Activated naive CD8-positive, alpha-beta T cell treated with anti-CD3 and anti-CD28 coated beads, Interleukin-2, amount 10 ng/mL, durations not matched to agents 7 days and 5 days (primary cell): ENCODE measurements around the gene PPCS. TPM values are rescaled to one million over a fixed set of nuclear protein-coding genes. Genes with fewer than 3 reads are reported as not detected.
A peak's percentile ranks its signal among the peaks of the same experiment; 100 is the strongest.

Source experiments
- ATAC-seq: fragments of 150-1000 bp; cut with Tn5 transposase; one replicate; pipeline ENCODE4 v1.10.0; 2021; ENCODE audit warnings: low read depth, moderate library complexity
- POLR2A ChIA-PET: fragments of 350-600 bp; sonication (Branson Sonifier 250); formaldehyde crosslinking; loops from one replicate; lab custom pipeline; 2021; ENCODE audit warnings: antibody characterized with exemption; lab: Charles Lee
- DNase-seq: peaks from one replicate; pipeline ENCODE4 v3.0.0; 2021
- H3K27ac Mint-ChIP-seq: one replicate; pipeline ENCODE4 v1.8.0; 2022; ENCODE audit warnings: mild to moderate bottlenecking, mixed read lengths
- H3K27me3 Mint-ChIP-seq: one replicate; pipeline ENCODE4 v1.8.0; 2022; ENCODE audit warnings: mild to moderate bottlenecking, moderate library complexity, mixed read lengths
- H3K36me3 Mint-ChIP-seq: one replicate; pipeline ENCODE4 v1.8.0; 2021; ENCODE audit warnings: mild to moderate bottlenecking, mixed read lengths
- H3K4me1 Mint-ChIP-seq: one replicate; pipeline ENCODE4 v1.8.0; 2021; ENCODE audit warnings: mixed read lengths
- H3K4me3 Mint-ChIP-seq: one replicate; pipeline ENCODE4 v1.8.0; 2022; ENCODE audit warnings: mild to moderate bottlenecking, moderate library complexity, mixed read lengths
- H3K9me3 Mint-ChIP-seq: one replicate; pipeline ENCODE4 v1.8.0; 2021; ENCODE audit warnings: mixed read lengths
- total RNA-seq, 2 experiments: library from RNA; stranded (reverse); gene quantifications; one replicate each; pipeline ENCODE4 v1.2.3, GENCODE V29; 2021

PPCS gene
- 10 to 100 TPM; 51.6 to 52.1 TPM for total RNA-seq

DNA sequence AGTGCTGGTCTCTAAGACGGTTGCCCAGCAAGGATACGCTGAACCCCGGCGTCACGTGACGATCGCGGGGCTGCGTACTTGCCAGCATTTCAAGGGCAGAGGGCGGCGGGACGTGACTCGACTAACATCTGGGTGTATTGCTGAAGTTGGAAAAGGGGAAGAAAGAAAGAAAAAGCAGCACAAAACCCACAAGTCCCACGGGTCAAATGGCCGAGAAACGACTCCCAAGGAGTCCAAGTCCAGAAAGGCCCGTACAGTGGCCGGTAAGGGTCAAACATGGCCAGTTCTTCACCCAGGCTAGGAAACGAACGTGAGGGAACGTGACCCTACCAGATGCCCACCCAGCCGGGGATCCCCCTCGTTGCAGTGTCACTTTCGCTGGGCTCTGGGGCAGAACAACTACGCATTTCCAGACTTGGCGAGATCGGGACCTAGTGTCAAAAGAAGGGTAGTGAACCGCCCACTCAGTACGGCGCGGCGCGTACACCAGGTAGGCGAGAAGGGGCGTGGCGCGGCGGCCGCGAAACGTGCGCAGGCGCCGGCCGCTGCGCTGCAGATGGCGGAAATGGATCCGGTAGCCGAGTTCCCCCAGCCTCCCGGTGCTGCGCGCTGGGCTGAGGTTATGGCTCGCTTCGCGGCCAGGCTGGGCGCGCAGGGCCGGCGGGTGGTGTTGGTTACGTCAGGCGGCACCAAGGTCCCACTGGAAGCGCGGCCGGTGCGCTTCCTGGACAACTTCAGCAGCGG is at the start of gene PPCS, which contains the start of gene ZMYND12:
Gene PPCS (plus strand): TSS at position 534 of the 744 bp plus-strand sequence. CDS start 23 bp downstream, at position 557.
Gene ZMYND12 (minus strand): TSS at position 13 of the 744 bp plus-strand sequence. CDS start 25 bp downstream, outside the sequence.
- peaks cover 12% of the 10 kb centered on the region for H3K36me3 Mint-ChIP-seq
- peaks cover 2% of the 10 kb centered on the region for H3K27me3 Mint-ChIP-seq
- POLR2A ChIA-PET = interaction anchor here (0.6 to 1.7 kb wide), 8 partner anchors 18 to 391 kb away, joined by 3 to 6 read pairs (median 4); partner anchors contain the start of genes C1orf50, P3H1 and ZNF691
- H3K27ac Mint-ChIP-seq = peak within 1 kb of the TSS; percentile 99
- H3K4me1 Mint-ChIP-seq = peaks cover 22% of the 10 kb centered on the region
- peak; percentile 93 for DNase-seq
- peak within 1 kb of the TSS; percentile 98 for H3K4me3 Mint-ChIP-seq
- peak; percentile 91 for ATAC-seq
- H3K9me3 Mint-ChIP-seq = no peaks in the 10 kb centered on the region

DNA sequence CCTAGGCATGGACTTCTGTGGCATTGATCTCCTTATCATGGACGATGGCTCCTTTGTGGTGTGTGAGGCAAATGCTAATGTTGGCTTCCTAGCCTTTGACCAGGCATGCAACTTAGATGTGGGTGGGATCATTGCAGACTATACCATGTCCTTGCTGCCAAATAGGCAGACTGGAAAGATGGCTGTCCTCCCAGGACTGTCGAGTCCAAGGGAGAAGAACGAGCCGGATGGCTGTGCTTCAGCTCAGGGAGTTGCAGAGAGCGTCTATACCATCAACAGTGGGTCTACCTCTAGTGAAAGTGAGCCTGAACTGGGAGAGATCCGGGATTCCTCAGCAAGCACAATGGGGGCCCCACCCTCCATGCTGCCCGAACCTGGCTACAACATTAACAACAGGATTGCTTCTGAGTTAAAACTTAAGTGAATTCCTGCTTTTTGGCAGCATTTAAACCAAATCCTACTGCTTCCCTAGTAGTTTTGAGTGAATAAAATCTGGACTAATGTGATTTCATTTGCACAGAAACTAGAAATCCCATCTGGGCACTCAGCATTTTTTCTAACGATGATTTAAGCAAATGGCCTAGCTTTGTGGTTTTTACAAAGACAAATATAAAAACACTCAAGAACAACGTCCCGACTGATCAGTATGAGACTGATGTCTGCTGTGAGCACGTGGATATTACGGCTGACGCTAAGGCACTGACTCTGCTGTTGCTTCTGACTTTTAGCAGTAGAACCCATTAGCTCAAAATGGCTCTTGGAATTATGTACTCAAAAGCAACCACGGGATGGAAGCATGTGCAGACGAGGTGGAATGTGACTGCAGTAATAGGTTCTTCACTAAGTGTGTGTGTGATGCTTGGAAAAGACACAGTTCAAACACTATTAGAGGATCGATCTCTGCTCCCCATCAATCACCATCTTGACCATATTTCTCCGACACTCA is 41.5 kb upstream of the PPCS start:
- POLR2A ChIA-PET = no interaction called here
- H3K36me3 Mint-ChIP-seq = peaks cover 8% of the 10 kb centered on the region
- no peaks in the 10 kb centered on the region for H3K9me3 Mint-ChIP-seq
- ATAC-seq (no peak), DNase-seq (no peak)
- no peak overlapping the region for H3K4me3 Mint-ChIP-seq
- peaks cover 2% of the 10 kb centered on the region for H3K27me3 Mint-ChIP-seq
- H3K27ac Mint-ChIP-seq = no peak overlapping the region
- no peaks in the 10 kb centered on the region for H3K4me1 Mint-ChIP-seq

DNA sequence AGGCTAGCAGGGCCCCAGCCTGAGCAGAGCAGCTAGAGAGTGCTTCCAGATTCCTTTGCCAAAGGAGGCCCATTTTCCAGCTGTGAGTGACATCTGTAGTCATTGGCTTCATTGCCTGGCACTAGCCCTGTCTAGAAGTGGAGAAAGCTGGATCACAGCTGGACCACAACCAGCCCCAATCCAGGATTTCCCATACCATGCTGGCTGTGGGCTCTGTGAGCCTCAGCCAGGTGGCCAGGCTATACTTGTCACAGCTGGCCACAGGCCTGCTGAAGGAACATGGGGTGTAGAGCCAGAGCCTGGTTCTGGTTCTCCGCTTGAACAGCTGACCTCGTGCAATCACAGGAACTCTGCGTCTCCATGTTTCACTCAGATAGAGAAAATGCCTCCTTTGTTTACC is 39.2 kb upstream of the PPCS start:
- Mint-ChIP-seq H3K9me3 (no peaks in the 10 kb centered on the region), H3K36me3 (peaks cover 2% of the 10 kb centered on the region), H3K4me3 (no peak overlapping the region), H3K4me1 (no peaks in the 10 kb centered on the region), H3K27ac (no peak overlapping the region), H3K27me3 (peaks cover 2% of the 10 kb centered on the region)
- POLR2A ChIA-PET = no interaction called here
- ATAC-seq (no peak), DNase-seq (no peak)

DNA sequence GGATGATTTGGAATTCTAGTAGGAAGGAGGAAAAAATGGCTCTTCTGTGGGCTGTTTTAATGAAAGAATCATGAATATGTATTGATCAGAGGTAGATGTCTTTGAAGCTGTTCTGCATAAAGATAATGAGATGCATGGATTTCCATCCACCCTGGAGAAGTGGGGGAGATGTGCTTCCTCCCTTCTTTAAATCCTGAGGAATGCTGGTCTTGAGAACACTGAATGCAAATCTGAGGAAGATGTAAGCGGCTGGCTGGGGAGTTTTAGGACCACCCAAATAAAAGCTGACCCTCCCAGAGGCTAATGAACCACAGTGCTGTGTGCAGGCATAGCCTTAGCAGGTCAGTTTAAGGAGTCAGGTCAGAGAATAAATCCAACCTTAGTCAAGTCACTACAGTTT is 37.8 kb upstream of the PPCS start:
- POLR2A ChIA-PET = no interaction called here
- peaks cover 2% of the 10 kb centered on the region for H3K36me3 Mint-ChIP-seq
- peaks cover 4% of the 10 kb centered on the region for H3K27me3 Mint-ChIP-seq
- DNase-seq (no peak), ATAC-seq (no peak)
- no peak overlapping the region for H3K27ac Mint-ChIP-seq
- no peaks in the 10 kb centered on the region for H3K4me1 Mint-ChIP-seq
- no peaks in the 10 kb centered on the region for H3K9me3 Mint-ChIP-seq
- H3K4me3 Mint-ChIP-seq = no peak overlapping the region

DNA sequence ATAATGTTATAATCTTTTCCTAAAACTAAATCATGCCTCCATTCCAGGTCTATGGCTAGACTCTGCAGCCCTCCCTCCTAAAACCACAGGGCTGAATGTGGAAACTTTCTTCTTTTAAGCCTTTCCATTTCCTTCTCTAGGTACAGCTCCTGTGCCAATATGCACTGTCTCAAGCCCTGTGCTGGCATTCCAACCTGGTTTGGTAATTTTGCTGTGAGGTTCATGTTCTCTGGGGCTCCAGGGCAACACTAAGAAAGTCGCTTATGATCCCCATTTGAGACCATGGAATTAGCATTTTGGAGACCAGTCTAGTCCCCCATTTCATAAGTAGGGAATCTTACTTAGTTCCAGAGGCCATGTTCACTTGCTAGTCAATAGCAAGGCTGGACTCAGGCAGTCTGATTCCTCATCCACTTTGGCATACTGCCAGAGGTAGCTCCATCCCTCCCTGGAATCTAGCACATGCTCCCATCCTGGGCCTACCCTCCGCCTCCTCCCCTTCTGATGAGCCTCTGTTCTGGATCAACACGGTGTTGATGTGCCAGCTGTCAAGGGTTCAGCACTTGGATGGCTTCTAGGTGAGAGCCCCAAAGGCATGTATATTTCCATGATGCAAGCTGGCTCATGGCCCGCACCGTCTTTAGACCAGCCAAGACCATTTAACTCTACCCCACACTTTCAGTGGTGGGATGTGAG is 37.1 kb upstream of the PPCS start:
- H3K9me3 Mint-ChIP-seq = no peaks in the 10 kb centered on the region
- no peak for DNase-seq

DNA sequence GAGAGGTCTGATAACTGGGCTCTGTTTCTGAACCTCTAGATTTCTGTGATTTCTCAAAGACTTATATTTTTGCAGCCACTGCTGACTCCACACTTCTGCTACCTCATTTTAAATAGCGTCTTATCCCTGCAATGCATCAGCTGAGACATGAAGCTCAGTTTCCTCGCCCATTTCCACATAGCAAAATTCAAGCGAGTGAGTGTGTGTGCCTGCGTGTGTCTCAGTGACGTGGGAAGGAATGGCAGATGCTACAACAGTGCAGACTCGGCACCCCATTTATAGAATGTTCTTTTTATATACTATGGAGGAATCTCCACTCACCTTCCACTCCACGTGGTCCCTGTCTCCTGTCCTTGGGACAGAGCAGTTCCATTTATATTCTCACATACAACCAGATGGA is 36.2 kb upstream of the PPCS start:
- ATAC-seq (no peak), DNase-seq (no peak)
- H3K27me3 Mint-ChIP-seq = peaks cover 4% of the 10 kb centered on the region
- H3K36me3 Mint-ChIP-seq = peaks cover 2% of the 10 kb centered on the region
- H3K4me1 Mint-ChIP-seq = peaks cover 2% of the 10 kb centered on the region
- H3K9me3 Mint-ChIP-seq = no peaks in the 10 kb centered on the region
- H3K4me3 Mint-ChIP-seq = no peak overlapping the region
- POLR2A ChIA-PET = no interaction called here
- no peak overlapping the region for H3K27ac Mint-ChIP-seq

More for the DNA sequence above, 37.1 kb upstream of the PPCS start:
- no peak overlapping the region for H3K27ac Mint-ChIP-seq
- POLR2A ChIA-PET = no interaction called here
- no peaks in the 10 kb centered on the region for H3K4me1 Mint-ChIP-seq
- peaks cover 2% of the 10 kb centered on the region for H3K36me3 Mint-ChIP-seq
- no peak for ATAC-seq
- peaks cover 4% of the 10 kb centered on the region for H3K27me3 Mint-ChIP-seq
- H3K4me3 Mint-ChIP-seq = no peak overlapping the region

DNA sequence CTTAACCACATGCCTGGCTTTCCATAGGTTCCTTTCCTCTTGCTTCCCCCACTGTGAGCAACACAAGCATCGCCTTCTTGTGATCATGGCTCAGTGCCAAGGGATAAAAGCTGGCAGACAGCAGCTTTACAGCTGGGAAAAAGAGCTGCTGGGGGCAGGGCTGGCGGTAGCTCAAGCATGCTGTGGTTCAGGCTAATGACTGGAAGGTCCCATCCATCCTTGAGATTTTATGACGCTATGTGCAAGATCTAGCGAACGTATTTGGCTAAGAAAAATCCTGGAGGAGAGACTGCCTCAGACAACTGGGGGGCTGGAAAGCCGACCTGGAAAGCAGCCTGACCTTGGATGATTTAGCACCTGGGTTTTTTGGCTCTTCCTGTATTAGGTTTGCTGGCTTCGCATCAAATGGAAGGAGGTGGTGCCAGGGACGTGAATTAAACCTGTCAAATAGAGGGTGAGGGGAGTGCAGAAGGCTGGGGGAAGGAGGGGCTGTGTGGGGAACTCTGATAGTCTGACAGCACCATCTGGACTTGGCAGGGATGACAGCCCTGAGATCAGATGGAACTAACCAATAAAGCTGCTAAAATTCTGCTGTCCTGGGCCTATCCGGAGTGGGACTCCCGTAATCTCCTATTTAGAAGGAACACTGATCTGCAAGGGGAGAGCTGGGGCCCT is 35.3 kb upstream of the PPCS start:
- H3K9me3 Mint-ChIP-seq = no peaks in the 10 kb centered on the region
- H3K27me3 Mint-ChIP-seq = peaks cover 4% of the 10 kb centered on the region
- H3K27ac Mint-ChIP-seq = no peak overlapping the region
- peaks cover 2% of the 10 kb centered on the region for H3K4me1 Mint-ChIP-seq
- H3K36me3 Mint-ChIP-seq = no peaks in the 10 kb centered on the region
- POLR2A ChIA-PET = no interaction called here
- H3K4me3 Mint-ChIP-seq = no peak overlapping the region
- no peak for ATAC-seq
- DNase-seq = no peak

DNA sequence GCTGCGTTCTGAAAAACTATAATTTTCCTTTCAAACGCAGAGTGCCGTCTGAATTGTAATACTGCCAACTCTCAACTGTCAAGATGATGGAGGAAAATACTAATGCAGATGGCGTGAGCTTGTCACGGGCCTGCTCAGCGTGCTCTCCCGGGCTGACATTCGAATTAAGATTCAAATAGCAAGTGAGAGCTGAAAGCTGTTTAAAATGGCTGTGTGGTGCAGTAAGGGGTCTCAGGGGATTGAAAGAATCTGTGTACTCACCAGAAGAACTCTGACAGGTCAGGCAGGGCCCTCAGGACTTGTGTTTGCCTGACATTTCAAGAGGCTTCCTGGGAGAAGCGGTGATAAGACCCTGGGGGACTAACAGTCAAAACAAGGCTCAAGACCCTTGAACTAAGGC is 33.6 kb upstream of the PPCS start:
- POLR2A ChIA-PET = no interaction called here
- Mint-ChIP-seq H3K27ac (no peak overlapping the region), H3K4me3 (no peak overlapping the region), H3K36me3 (no peaks in the 10 kb centered on the region), H3K4me1 (peaks cover 2% of the 10 kb centered on the region), H3K27me3 (peaks cover 7% of the 10 kb centered on the region), H3K9me3 (no peaks in the 10 kb centered on the region)
- DNase-seq = no peak
- ATAC-seq = no peak

DNA sequence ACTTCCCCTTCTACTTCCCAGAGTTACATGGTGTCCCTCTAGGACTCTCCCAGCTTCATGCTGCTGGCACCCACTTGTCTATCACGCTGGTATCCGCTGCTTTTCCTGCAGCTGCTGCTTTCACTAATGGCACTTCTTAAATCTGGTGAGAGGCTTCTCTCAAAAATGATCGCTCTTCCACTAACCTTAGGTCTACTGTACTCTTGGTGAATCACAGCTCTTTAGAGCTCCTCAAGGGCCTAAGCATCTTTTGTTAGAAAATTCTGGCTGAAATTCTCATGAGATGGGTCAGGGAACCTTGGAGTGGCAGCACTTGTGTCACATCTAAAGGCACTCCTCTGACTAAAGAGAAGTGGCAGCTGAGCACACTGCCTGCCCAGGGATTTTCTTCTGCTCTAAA is 32.7 kb upstream of the PPCS start:
- Mint-ChIP-seq H3K36me3 (no peaks in the 10 kb centered on the region), H3K4me1 (peaks cover 2% of the 10 kb centered on the region), H3K27ac (no peak overlapping the region), H3K27me3 (peaks cover 4% of the 10 kb centered on the region), H3K9me3 (no peaks in the 10 kb centered on the region), H3K4me3 (no peak overlapping the region)
- POLR2A ChIA-PET = no interaction called here
- no peak for DNase-seq
- no peak for ATAC-seq

DNA sequence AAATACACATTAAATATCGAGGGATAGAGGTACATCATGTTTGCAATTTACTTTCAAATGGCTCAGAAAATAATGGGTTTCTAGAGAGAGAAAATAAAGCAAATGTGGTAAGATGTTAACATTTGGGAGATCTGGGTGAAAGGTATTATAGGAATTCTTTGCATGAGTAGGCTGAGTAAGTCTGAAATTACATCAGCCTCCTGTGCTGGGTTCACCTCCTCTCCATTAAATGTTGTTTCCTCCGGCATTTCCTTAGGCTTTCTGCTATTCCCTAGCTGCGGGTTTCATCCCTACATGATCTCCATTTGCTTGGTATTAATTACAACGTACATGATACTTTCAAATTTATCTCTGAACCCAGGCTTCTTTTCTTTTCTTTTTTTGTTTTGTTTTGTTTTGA is 32.1 kb upstream of the PPCS start:
- H3K36me3 Mint-ChIP-seq = no peaks in the 10 kb centered on the region
- DNase-seq (no peak), ATAC-seq (no peak)
- POLR2A ChIA-PET = no interaction called here
- H3K27ac Mint-ChIP-seq = no peak overlapping the region
- H3K27me3 Mint-ChIP-seq = peaks cover 4% of the 10 kb centered on the region
- no peak overlapping the region for H3K4me3 Mint-ChIP-seq
- H3K4me1 Mint-ChIP-seq = peaks cover 2% of the 10 kb centered on the region
- H3K9me3 Mint-ChIP-seq = no peaks in the 10 kb centered on the region

DNA sequence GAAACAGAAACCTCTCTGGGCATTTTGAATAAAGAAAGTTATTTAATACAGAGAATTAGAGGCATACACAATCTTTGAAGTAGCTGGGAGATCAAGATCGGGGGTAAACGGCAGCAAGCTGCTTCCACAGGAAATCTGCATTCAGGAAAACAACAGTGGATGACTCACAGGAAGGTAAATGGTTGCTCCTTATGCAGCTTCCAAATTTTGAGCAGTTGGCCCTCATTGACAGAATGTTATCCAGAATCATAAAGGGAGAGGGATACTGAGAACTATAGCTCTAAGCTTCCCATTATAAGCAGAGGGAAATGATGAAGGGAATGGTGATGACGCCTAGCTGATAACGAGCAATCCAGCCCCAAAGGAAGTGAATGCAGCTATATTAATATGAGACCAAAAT is 29.1 kb upstream of the PPCS start:
- DNase-seq (no peak), ATAC-seq (no peak)
- POLR2A ChIA-PET = interaction anchor here (0.6 kb wide), 1 partner anchor 1185 kb away, joined by 5 read pairs; the partner anchor contains the start of gene SCMH1
- H3K9me3 Mint-ChIP-seq = no peaks in the 10 kb centered on the region
- no peak overlapping the region for H3K4me3 Mint-ChIP-seq
- H3K4me1 Mint-ChIP-seq = peaks cover 2% of the 10 kb centered on the region
- no peaks in the 10 kb centered on the region for H3K36me3 Mint-ChIP-seq
- peaks cover 4% of the 10 kb centered on the region for H3K27me3 Mint-ChIP-seq
- H3K27ac Mint-ChIP-seq = no peak overlapping the region

DNA sequence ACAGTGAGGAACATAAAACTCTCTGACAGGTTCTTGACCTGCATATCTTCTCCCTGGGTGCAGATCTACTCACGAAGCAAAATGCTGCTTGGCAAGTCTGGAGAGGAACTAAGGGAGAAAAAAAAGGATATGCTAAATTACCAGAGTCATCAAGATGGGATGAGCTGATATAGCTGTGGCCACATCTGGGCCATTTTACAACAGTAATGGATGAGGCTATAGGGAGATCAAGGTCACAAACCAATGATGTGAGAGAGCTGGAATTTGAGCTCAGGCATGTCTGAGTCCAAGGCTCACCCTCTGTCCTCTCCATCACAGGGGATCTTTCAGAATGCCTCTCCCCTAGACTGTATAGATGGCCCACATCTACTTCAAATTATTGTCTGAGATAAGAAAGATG is 26.7 kb upstream of the PPCS start:
- DNase-seq (no peak), ATAC-seq (no peak)
- peaks cover 2% of the 10 kb centered on the region for H3K27me3 Mint-ChIP-seq
- H3K4me3 Mint-ChIP-seq = no peak overlapping the region
- no peaks in the 10 kb centered on the region for H3K9me3 Mint-ChIP-seq
- no peaks in the 10 kb centered on the region for H3K36me3 Mint-ChIP-seq
- peaks cover 2% of the 10 kb centered on the region for H3K4me1 Mint-ChIP-seq
- POLR2A ChIA-PET = no interaction called here
- H3K27ac Mint-ChIP-seq = no peak overlapping the region
